HepG2 (cell line): Measurements from ENCODE around the gene CCL17. TPM values are rescaled to one million over a fixed set of nuclear protein-coding genes. Genes with fewer than 3 reads are reported as not detected.

ENCODE experiments used
- ASH2L ChIP-seq: fragments of 300-600, 200-600 bp; sonication (generic); IDR thresholded peaks from 2 replicates; pipeline ENCODE4 v1.7.0; 2017; ENCODE audit warnings: low read depth, mild to moderate bottlenecking, moderate library complexity, mixed read lengths, low read length; ENCODE audit not compliant: insufficient read length
- CREB1 ChIP-seq, 2 experiments: fragments of 450-650 bp in 1 of 2; IDR thresholded peaks; 2 replicates each; pipeline ENCODE4 v1.6.1; 2016 to 2017; ENCODE audit warnings: control low read depth in 1 of 2, mild to moderate bottlenecking in 1 of 2, missing compliant biosample characterization in 1 of 2, missing genetic modification characterization in 1 of 2
- ESRRA ChIP-seq: sonication (generic); formaldehyde crosslinking; IDR thresholded peaks from 2 replicates; pipeline ENCODE4 v1.5.1; 2020; ENCODE audit warnings: mild to moderate bottlenecking, low read depth, missing genetic modification reagents
- FIP1L1 ChIP-seq: fragments of 200-400 bp; formaldehyde crosslinking; IDR thresholded peaks from 2 replicates; pipeline ENCODE4 v1.6.1; 2018; ENCODE audit warnings: low read depth, mild to moderate bottlenecking, low read length, moderate library complexity, borderline replicate concordance; ENCODE audit not compliant: insufficient read depth
- GFI1 ChIP-seq: sonication (generic); formaldehyde crosslinking; IDR thresholded peaks from 2 replicates; pipeline ENCODE4 v1.5.0; 2020; ENCODE audit warnings: missing genetic modification reagents, mild to moderate bottlenecking, borderline replicate concordance
- HDAC2 ChIP-seq: sonication (generic); formaldehyde crosslinking; IDR thresholded peaks from 2 replicates; pipeline ENCODE4 v1.4.0; 2020; ENCODE audit warnings: missing genetic modification reagents
- SMARCC2 ChIP-seq: fragments of 450-650 bp; IDR thresholded peaks from 2 replicates; pipeline ENCODE4 v1.6.1; 2017; ENCODE audit warnings: antibody characterized with exemption, mild to moderate bottlenecking
- SOX13 ChIP-seq, 3 experiments: fragments of 450-650 bp in 1 of 3; sonication (generic) in 1 of 3; formaldehyde crosslinking in 1 of 3; IDR thresholded peaks in 2 of 3; conservative IDR thresholded peaks in 1 of 3; 2 replicates each; pipeline versions ENCODE4 v1.5.0 to v1.6.1; 2016 to 2020; ENCODE audit warnings: antibody characterized with exemption in 1 of 3, mild to moderate bottlenecking in 1 of 3, missing compliant biosample characterization in 1 of 3, missing genetic modification reagents in 1 of 3, moderate library complexity in 1 of 3
- ZFYVE20 ChIP-seq: sonication (generic); formaldehyde crosslinking; IDR thresholded peaks from 2 replicates; pipeline ENCODE4 v1.8.0; 2023; ENCODE audit warnings: low read depth, mild to moderate bottlenecking, moderate library complexity, missing genetic modification reagents, borderline replicate concordance
- ZKSCAN5 ChIP-seq: sonication (generic); formaldehyde crosslinking; IDR thresholded peaks from 2 replicates; pipeline ENCODE4 v1.5.1; 2020; ENCODE audit warnings: mild to moderate bottlenecking, missing genetic modification reagents
- ZNF615 ChIP-seq: sonication (generic); formaldehyde crosslinking; IDR thresholded peaks from 2 replicates; pipeline ENCODE4 v1.5.0; 2020; ENCODE audit warnings: mild to moderate bottlenecking, missing genetic modification reagents, borderline replicate concordance
- polyA plus RNA-seq, 8 experiments: library from polyadenylated mRNA; depleted of rRNA in 3 of 8; stranded (reverse) in 7 of 8; unstranded in 1 of 8; fragments of >200 nt; fragmentation: Illumina TruSeq in 4 of 8; extraction: Trizol in 4 of 8; gene quantifications; 2 replicates each; pipeline versions ENCODE4 v1.2.1 to v1.2.3, GENCODE V29; 2011 to 2016; ENCODE audit warnings: low read depth in 4 of 8, missing spikeins in 1 of 8, mixed read lengths in 1 of 8; ENCODE audit not compliant: insufficient read depth in 1 of 8
- total RNA-seq, 5 experiments: library from RNA; depleted of rRNA; stranded (reverse); fragments of >200 nt; fragmentation: Illumina TruSeq; extraction: Trizol; gene quantifications; 2 replicates each; pipeline ENCODE4 v1.2.3, GENCODE V29; 2016; ENCODE audit warnings: low read depth in 1 of 5
- TF ChIP-seq, protein P1 (sequence below): sonication (generic); formaldehyde crosslinking; IDR thresholded peaks from 2 replicates; pipeline ENCODE4 v1.4.0; 2020; ENCODE audit warnings: missing genetic modification reagents, borderline replicate concordance
- TF ChIP-seq, protein P2 (sequence below): sonication (generic); formaldehyde crosslinking; IDR thresholded peaks from 2 replicates; pipeline ENCODE4 v1.8.1; 2023; ENCODE audit warnings: mild to moderate bottlenecking, missing genetic modification reagents, borderline replicate concordance
- TF ChIP-seq, protein P3 (sequence below): sonication (generic); formaldehyde crosslinking; IDR thresholded peaks from 2 replicates; pipeline ENCODE4 v1.4.0; 2020; ENCODE audit warnings: mild to moderate bottlenecking, missing genetic modification reagents
- TF ChIP-seq, protein P4 (sequence below): sonication (generic); IDR thresholded peaks from 2 replicates; pipeline ENCODE4 v1.6.1; 2016; ENCODE audit warnings: low read depth, borderline replicate concordance

CCL17 gene
- total and polyA plus RNA-seq, 2 of the 13 experiments (the other 11 are each of a cell fraction or from before 2014, with no cell fraction given), result not detected

DNA sequence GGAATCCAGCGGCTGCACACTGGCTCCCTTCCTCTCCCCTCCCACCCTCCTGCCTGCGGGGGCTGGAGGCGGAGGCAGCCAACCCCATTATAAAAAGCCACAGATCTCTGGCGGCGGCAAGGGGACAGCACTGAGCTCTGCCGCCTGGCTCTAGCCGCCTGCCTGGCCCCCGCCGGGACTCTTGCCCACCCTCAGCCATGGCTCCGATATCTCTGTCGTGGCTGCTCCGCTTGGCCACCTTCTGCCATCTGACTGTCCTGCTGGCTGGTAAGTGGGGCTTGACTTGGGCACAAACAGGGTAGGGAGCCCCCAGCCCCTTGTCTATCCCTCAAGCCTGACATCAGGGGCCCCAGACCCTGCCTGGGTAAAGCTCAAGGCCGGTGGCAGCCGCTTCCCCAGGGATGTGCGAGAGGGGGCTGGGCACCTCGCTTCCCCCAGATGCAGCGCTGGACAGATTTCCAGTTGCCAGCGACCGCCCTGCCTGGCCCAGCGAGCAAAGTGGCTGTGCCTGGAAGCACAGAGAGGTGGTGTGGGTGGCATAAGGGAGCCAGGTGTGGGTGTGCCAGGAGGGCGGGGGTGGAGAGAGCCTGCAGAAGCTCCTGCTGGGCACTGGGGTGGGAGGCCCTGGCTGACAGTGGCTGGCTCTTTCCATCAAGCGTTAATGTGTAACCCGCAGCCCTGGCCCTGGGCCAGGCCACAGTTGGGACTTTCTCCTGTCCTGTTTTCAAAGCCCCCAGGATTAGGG lies 32.0 kb upstream of the CCL17 start, which contains the start of gene CX3CL1 (continued):
- TF ChIP-seq ZFYVE20 (CRISPR knock-in tag) (no peak), SMARCC2 (no peak), FIP1L1 (peak; percentile 58; the same call in 1 of the 2 replicates), CREB1 (IDR thresholded peaks at IDR 0.05) (no peak), CREB1 (CRISPR knock-in tag; IDR thresholded peaks at IDR 0.05) (no peak), ZKSCAN5 (CRISPR knock-in tag) (no peak), HDAC2 (CRISPR knock-in tag) (peak; percentile 57; the same call in 1 of the 2 replicates), GFI1 (CRISPR knock-in tag) (peak; percentile 79; the same call in 1 of the 2 replicates), ZNF615 (CRISPR knock-in tag) (peak; percentile 88; the same call in 1 of the 2 replicates), ASH2L (peak; percentile 98), SOX13 (IDR thresholded peaks at IDR 0.05) (no peak; the same call in none of the 2 replicates), SOX13 (CRISPR knock-in tag; conservative IDR thresholded peaks at IDR 0.05 in 1 of 2, IDR thresholded peaks at IDR 0.05 in 1 of 2) (no peak), ESRRA (CRISPR knock-in tag) (peak; percentile 96; the same call in 1 of the 2 replicates)
- TF ChIP-seq, protein P1, sequence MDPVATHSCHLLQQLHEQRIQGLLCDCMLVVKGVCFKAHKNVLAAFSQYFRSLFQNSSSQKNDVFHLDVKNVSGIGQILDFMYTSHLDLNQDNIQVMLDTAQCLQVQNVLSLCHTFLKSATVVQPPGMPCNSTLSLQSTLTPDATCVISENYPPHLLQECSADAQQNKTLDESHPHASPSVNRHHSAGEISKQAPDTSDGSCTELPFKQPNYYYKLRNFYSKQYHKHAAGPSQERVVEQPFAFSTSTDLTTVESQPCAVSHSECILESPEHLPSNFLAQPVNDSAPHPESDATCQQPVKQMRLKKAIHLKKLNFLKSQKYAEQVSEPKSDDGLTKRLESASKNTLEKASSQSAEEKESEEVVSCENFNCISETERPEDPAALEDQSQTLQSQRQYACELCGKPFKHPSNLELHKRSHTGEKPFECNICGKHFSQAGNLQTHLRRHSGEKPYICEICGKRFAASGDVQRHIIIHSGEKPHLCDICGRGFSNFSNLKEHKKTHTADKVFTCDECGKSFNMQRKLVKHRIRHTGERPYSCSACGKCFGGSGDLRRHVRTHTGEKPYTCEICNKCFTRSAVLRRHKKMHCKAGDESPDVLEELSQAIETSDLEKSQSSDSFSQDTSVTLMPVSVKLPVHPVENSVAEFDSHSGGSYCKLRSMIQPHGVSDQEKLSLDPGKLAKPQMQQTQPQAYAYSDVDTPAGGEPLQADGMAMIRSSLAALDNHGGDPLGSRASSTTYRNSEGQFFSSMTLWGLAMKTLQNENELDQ (CRISPR knock-in tag), result peak; percentile 56; the same call in 1 of the 2 replicates
- TF ChIP-seq, protein P2, sequence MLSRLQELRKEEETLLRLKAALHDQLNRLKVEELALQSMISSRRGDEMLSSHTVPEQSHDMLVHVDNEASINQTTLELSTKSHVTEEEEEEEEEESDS (CRISPR knock-in tag), result no peak
- TF ChIP-seq, protein P3, sequence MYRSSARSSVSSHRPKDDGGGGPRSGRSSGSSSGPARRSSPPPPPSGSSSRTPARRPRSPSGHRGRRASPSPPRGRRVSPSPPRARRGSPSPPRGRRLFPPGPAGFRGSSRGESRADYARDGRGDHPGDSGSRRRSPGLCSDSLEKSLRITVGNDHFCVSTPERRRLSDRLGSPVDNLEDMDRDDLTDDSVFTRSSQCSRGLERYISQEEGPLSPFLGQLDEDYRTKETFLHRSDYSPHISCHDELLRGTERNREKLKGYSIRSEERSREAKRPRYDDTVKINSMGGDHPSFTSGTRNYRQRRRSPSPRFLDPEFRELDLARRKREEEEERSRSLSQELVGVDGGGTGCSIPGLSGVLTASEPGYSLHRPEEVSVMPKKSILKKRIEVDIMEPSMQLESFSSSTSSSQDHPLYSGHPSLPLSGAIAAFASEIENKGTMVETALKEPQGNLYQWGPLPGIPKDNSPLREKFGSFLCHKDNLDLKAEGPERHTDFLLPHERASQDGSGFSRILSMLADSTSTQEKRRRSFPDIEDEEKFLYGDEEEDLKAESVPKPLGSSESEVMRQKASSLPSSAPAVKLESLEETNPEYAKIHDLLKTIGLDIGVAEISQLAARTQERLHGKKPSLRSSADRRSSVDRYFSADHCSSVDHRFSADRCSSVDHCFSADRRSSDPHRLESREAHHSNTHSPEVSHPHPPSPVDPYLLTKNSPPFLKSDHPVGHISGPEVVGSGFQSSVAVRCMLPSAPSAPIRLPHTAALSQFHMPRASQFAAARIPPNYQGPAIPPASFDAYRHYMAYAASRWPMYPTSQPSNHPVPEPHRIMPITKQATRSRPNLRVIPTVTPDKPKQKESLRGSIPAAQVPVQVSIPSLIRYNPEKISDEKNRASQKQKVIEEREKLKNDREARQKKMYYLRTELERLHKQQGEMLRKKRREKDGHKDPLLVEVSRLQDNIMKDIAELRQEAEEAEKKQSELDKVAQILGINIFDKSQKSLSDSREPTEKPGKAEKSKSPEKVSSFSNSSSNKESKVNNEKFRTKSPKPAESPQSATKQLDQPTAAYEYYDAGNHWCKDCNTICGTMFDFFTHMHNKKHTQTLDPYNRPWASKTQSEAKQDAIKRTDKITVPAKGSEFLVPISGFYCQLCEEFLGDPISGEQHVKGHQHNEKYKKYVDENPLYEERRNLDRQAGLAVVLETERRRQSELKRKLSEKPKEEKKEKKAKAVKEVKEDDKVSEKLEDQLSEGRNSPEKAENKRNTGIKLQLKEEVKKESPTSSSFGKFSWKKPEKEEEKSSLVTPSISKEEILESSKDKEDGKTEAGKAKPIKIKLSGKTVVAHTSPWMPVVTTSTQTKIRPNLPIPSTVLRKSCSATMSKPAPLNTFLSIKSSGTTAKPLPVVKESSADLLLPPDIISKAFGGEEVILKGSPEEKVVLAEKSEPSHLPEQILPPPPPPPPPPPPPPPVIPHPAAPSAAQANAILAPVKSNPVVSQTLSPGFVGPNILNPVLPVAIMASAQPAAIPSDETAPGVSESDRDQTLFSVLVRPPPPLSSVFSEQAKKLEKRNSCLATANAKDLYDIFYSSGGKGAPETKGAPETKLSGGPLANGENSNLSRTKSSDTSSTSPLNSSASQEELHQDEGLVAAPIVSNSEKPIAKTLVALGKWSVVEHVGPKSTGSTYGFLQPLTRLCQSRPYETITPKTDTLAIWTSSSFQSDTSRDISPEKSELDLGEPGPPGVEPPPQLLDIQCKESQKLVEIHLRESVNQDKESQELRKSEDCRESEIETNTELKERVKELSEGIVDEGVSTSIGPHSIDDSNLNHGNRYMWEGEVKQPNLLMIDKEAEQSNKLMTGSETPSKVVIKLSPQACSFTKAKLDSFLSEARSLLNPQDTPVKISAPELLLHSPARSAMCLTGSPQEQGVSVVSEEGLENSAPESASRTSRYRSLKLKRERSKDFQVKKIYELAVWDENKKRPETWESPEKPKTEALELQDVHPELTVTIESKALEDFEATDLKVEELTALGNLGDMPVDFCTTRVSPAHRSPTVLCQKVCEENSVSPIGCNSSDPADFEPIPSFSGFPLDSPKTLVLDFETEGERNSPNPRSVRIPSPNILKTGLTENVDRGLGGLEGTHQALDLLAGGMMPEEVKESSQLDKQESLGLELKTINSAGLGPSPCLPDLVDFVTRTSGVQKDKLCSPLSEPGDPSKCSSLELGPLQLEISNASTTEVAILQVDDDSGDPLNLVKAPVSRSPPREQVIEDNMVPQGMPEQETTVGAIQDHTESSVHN (CRISPR knock-in tag), result peak; percentile 58; the same call in 1 of the 2 replicates
- TF ChIP-seq, protein P4, sequence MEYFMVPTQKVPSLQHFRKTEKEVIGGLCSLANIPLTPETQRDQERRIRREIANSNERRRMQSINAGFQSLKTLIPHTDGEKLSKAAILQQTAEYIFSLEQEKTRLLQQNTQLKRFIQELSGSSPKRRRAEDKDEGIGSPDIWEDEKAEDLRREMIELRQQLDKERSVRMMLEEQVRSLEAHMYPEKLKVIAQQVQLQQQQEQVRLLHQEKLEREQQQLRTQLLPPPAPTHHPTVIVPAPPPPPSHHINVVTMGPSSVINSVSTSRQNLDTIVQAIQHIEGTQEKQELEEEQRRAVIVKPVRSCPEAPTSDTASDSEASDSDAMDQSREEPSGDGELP, result peak; percentile 63; the same call in 1 of the 2 replicates
